K562 (cell line): ENCODE results near the gene TWSG1. TPM values are rescaled to one million over a fixed set of nuclear protein-coding genes. Genes with fewer than 3 reads are reported as not detected.

Experiments used
- ATF3 ChIP-seq, 2 experiments: fragments of 450-650 bp in 1 of 2; sonication (generic) in 1 of 2; formaldehyde crosslinking in 1 of 2; IDR thresholded peaks in 1 of 2; conservative IDR thresholded peaks in 1 of 2; 2 replicates each; pipeline versions ENCODE4 v1.6.1 to v1.8.1; 2016 to 2023; ENCODE audit warnings: mild to moderate bottlenecking in 2 of 2, moderate library complexity in 2 of 2, inconsistent platforms in 1 of 2, missing genetic modification reagents in 1 of 2
- ATF4 ChIP-seq: fragments of 450-650 bp; formaldehyde crosslinking; IDR thresholded peaks from 2 replicates; pipeline ENCODE4 v1.4.0; 2022; ENCODE audit warnings: mild to moderate bottlenecking, moderate library complexity
- BACH1 ChIP-seq: fragments of 200-800 bp; sonication (Bioruptor generic); IDR thresholded peaks from 2 replicates; pipeline ENCODE4 v1.6.1; 2016; ENCODE audit warnings: missing genetic modification characterization, missing compliant biosample characterization
- BRF2 ChIP-seq: IDR thresholded peaks from 3 replicates; pipeline ENCODE4 v1.6.1; 2011; ENCODE audit warnings: borderline replicate concordance, mild to moderate bottlenecking; ENCODE audit not compliant: insufficient read length, insufficient read depth
- CHD1 ChIP-seq: fragments of 200-600 bp; sonication (generic); IDR thresholded peaks from one replicate; pipeline ENCODE4 v1.6.1; 2012; ENCODE audit warnings: mild to moderate bottlenecking, moderate library complexity, low read length, inconsistent platforms
- DLX4 ChIP-seq: fragments of 250-450 bp; sonication (Bioruptor Pico); IDR thresholded peaks from 2 replicates; pipeline ENCODE4 v1.6.1; 2021; ENCODE audit warnings: mild to moderate bottlenecking
- EP300 ChIP-seq: IDR thresholded peaks from 2 replicates; pipeline ENCODE4 v1.6.1; 2012; ENCODE audit warnings: low read length, improper control_type of control experiment
- FOSL1 ChIP-seq: fragments of 200-800 bp; sonication (Bioruptor generic); conservative IDR thresholded peaks from 2 replicates; pipeline ENCODE4 v1.6.1; 2016; ENCODE audit warnings: missing genetic modification characterization, missing compliant biosample characterization
- NONO ChIP-seq, 2 experiments: fragments of 200-400 bp in 1 of 2; fragments of 450-650 bp in 1 of 2; formaldehyde crosslinking in 1 of 2; IDR thresholded peaks; 2 replicates each; pipeline ENCODE4 v1.6.1; 2017; ENCODE audit warnings: low read depth in 2 of 2, mild to moderate bottlenecking in 2 of 2, moderate library complexity in 2 of 2, low read length in 1 of 2
- NR3C1 ChIP-seq: sonication (generic); formaldehyde crosslinking; IDR thresholded peaks from 2 replicates; pipeline ENCODE4 v1.8.1; 2022; ENCODE audit warnings: missing genetic modification reagents
- RAD21 ChIP-seq, 2 experiments: fragments of 250-450 bp in 1 of 2; fragments of 450-650 bp in 1 of 2; sonication (Bioruptor Pico) in 1 of 2; formaldehyde crosslinking in 1 of 2; IDR thresholded peaks in 1 of 2; conservative IDR thresholded peaks in 1 of 2; 2 replicates each; pipeline versions ENCODE4 v1.4.0 to v1.8.0; 2020 to 2022; ENCODE audit warnings: mild to moderate bottlenecking in 2 of 2, moderate library complexity in 1 of 2
- SAFB2 ChIP-seq: fragments of 200-400 bp; formaldehyde crosslinking; IDR thresholded peaks from 2 replicates; pipeline ENCODE4 v1.6.1; 2018; ENCODE audit warnings: borderline replicate concordance, low read length, low read depth, moderate library complexity; ENCODE audit not compliant: severe bottlenecking
- YY1 ChIP-seq, 3 experiments: IDR thresholded peaks; 2 replicates each; pipeline ENCODE4 v1.6.1; 2011; ENCODE audit warnings: low read length in 2 of 3, mild to moderate bottlenecking in 2 of 3, moderate library complexity in 2 of 3, borderline replicate concordance in 1 of 3, control low read depth in 1 of 3, low read depth in 1 of 3; ENCODE audit not compliant: insufficient read depth in 3 of 3, insufficient replicate concordance in 2 of 3, control insufficient read depth in 1 of 3, insufficient read length in 1 of 3; ENCODE audit errors: extremely low read depth in 1 of 3
- ZBTB17 ChIP-seq: fragments of 450-650 bp; formaldehyde crosslinking; IDR thresholded peaks from 2 replicates; pipeline ENCODE4 v1.4.0; 2020; ENCODE audit warnings: mild to moderate bottlenecking
- ZNF609 ChIP-seq: sonication (generic); formaldehyde crosslinking; IDR thresholded peaks from 2 replicates; pipeline ENCODE4 v1.8.1; 2023; ENCODE audit warnings: missing genetic modification reagents, mild to moderate bottlenecking, borderline replicate concordance
- ZNF668 ChIP-seq: fragments of 250-450 bp; sonication (Bioruptor Pico); IDR thresholded peaks from 2 replicates; pipeline ENCODE4 v1.8.0; 2022; ENCODE audit warnings: mild to moderate bottlenecking, inconsistent platforms
- polyA plus RNA-seq, 8 experiments: library from polyadenylated mRNA; depleted of rRNA in 4 of 8; stranded (reverse) in 5 of 8; unstranded in 3 of 8; fragments of >200 nt; fragmentation: Nextera tagmentation in 2 of 8; fragmentation: Illumina TruSeq in 1 of 8; extraction: Ambion mirVana in 2 of 8; extraction: Trizol in 1 of 8; gene quantifications; 2 replicates each; pipeline versions ENCODE4 v1.2.1 to v1.2.3, GENCODE V29; 2011 to 2014; ENCODE audit warnings: inconsistent platforms in 1 of 8, missing spikeins in 1 of 8
- total RNA-seq, 7 experiments: library from RNA; depleted of rRNA in 6 of 7; stranded (reverse); fragments of >200 nt in 6 of 7; fragmentation: Illumina TruSeq in 2 of 7; extraction: Trizol in 2 of 7; gene quantifications; 2 replicates each; pipeline versions ENCODE4 v1.2.1 to v1.2.3, GENCODE V29; 2011 to 2021; ENCODE audit warnings: low replicate concordance in 1 of 7

TWSG1 gene
- total and polyA plus RNA-seq, 9 of the 15 experiments (the other 6 are each of a cell fraction or from before 2014, with no cell fraction given), result 10.4 to 37.2 (median 25.1) TPM

- TF ChIP-seq YY1 (IDR thresholded peaks at IDR 0.05; ENCODE audit: borderline replicate concordance in 1 of 3, control insufficient read depth in 1 of 3, extremely low read depth in 1 of 3, insufficient read depth in 3 of 3, insufficient read length in 1 of 3, insufficient replicate concordance in 2 of 3, low read depth in 1 of 3, low read length in 2 of 3) (peak; percentile 25 to 76 (median 30)), RAD21 (CRISPR knock-in tag; conservative IDR thresholded peaks at IDR 0.05 in 1 of 2, IDR thresholded peaks at IDR 0.05 in 1 of 2) (peak in 1 of 2 experiments; percentile 66; a peak in 2 of 4 replicates), NR3C1 (CRISPR knock-in tag) (no peak), CHD1 (no peak), ATF4 (no peak), FOSL1 (peak; percentile 93), DLX4 (CRISPR knock-in tag) (no peak), ZNF609 (CRISPR knock-in tag) (no peak), ATF3 (IDR thresholded peaks at IDR 0.05) (peak; percentile 83), ATF3 (CRISPR knock-in tag; conservative IDR thresholded peaks at IDR 0.05) (no peak), BRF2 (no peak), BACH1 (tag) (no peak), ZBTB17 (CRISPR knock-in tag) (no peak), SAFB2 (no peak), NONO (IDR thresholded peaks at IDR 0.05; ENCODE audit: low read depth in 2 of 2, low read length in 1 of 2) (no peak), EP300 (no peak), ZNF668 (CRISPR knock-in tag) (no peak)
Measured at GRCh38 chr18:9403795-9404564, 69.4 kb downstream of the TWSG1 start (continued).
